ENCODE measurements around the gene POLR2B. TPM values are rescaled to one million over a fixed set of nuclear protein-coding genes. Genes with fewer than 3 reads are reported as not detected.
A peak's percentile ranks its signal among the peaks of the same experiment; 100 is the strongest.

Gene POLR2B
- total RNA-seq, 1 donor from 2014 or later, result 135 TPM

- Mint-ChIP-seq H3K27me3 (ENCODE audit: low read depth, unreplicated experiment) (no peaks in the 10 kb centered on the region), H3K4me3 (ENCODE audit: unreplicated experiment) (peak overlapping the region; percentile 34), H3K9me3 (ENCODE audit: unreplicated experiment) (peaks cover 2% of the 10 kb centered on the region), H3K36me3 (ENCODE audit: low read depth, unreplicated experiment) (peaks cover 20% of the 10 kb centered on the region), H3K4me1 (ENCODE audit: low read depth, unreplicated experiment) (peaks cover 79% of the 10 kb centered on the region), H3K27ac (ENCODE audit: unreplicated experiment) (peak overlapping the region; percentile 96)
- Histone ChIP-seq H3K9ac (ENCODE audit: low read length) (peak overlapping the region; percentile 71), H3K36me3 (ENCODE audit: insufficient read depth, low read length) (peaks cover 10% of the 10 kb centered on the region), H3K27me3 (ENCODE audit: insufficient read depth, low read length) (no peaks in the 10 kb centered on the region), H2AFZ (ENCODE audit: low read depth, low read length) (no peak overlapping the region), H3K4me2 (ENCODE audit: low read length) (peak overlapping the region; percentile 70), H3K4me3 (ENCODE audit: insufficient read depth, low read depth, low read length) (peak overlapping the region; percentile 1), H3K79me2 (ENCODE audit: insufficient read depth, low read length) (peaks cover 60% of the 10 kb centered on the region), H4K20me1 (ENCODE audit: insufficient read depth, low read length) (no peaks in the 10 kb centered on the region), H3K4me1 (ENCODE audit: insufficient read depth, low read length) (peaks cover 79% of the 10 kb centered on the region), H3K27ac (ENCODE audit: low read depth, low read length) (peak overlapping the region; percentile 94), H3K9me3 (ENCODE audit: insufficient read depth, low read depth, low read length) (no peaks in the 10 kb centered on the region)
- DNase-seq (ENCODE audit: low read depth) (peak; percentile 91), FAIRE-seq (peak; percentile 83)
- TF ChIP-seq EZH2 (IDR thresholded peaks at IDR 0.05; ENCODE audit: insufficient read depth, low read length), result no peak
- TF ChIP-seq CTCF (IDR thresholded peaks at IDR 0.05; ENCODE audit: insufficient read depth, low read depth, low read length), result no peak
Measured at GRCh38 chr4:57078685-57079521, 100.2 kb downstream of the POLR2B start.

Other genes with a start within 250 kb of the POLR2B start
- not detected in 2 replicates for gene SPINK2, start 157.2 kb upstream of the POLR2B start, total RNA-seq
- 72.5 and 74.8 TPM in 2 replicates for gene REST, start 71.0 kb upstream of the POLR2B start, total RNA-seq
- 16.2 and 17.0 TPM in 2 replicates for gene NOA1, start 1.3 kb upstream of the POLR2B start, total RNA-seq
- gene IGFBP7, start 131.5 kb downstream of the POLR2B start, total RNA-seq, result 930 and 1,304 TPM in 2 replicates